Renal cortex interstitium (tissue), 15 donors: ENCODE results near the gene TOMM5. TPM values are rescaled to one million over a fixed set of nuclear protein-coding genes. Genes with fewer than 3 reads are reported as not detected.

Experiments
- DNase-seq, 11 donors: peaks; one replicate each; pipeline ENCODE4 v3.0.0-alpha.2; 2013; ENCODE audit warnings: low read depth in 9 of 11, low spot score in 4 of 11; ENCODE audit errors: extremely low read depth in 1 of 11
- long read RNA-seq, 16 experiments: transcript quantifications; one replicate each; lab custom pipeline, GENCODE V29; 2026
- polyA plus RNA-seq, 3 donors: library from polyadenylated mRNA; unstranded; fragments of 120-200 nt; gene quantifications; one replicate each; pipeline ENCODE4 v1.2.1, GENCODE V29; 2013; ENCODE audit not compliant: insufficient read length in 3 of 3

The TOMM5 gene
- polyA plus RNA-seq: 100 to 1,000 TPM; 101 to 132 (median 131) TPM
- long read RNA-seq, donor 1, transcript TOMM5-201 (2 exons, 751 nt): major isoform, 92 of 99 reads
- long read RNA-seq, donor 1, partial matches to known transcripts: 0 of 99 reads
- long read RNA-seq, donor 1, other reads (novel, unspliced or antisense): 0 of 99 reads
- long read RNA-seq, donor 2, transcript TOMM5-201 (2 exons, 751 nt): major isoform, 117 of 119 reads
- long read RNA-seq, donor 2, partial matches to known transcripts: 0 of 119 reads
- long read RNA-seq, donor 2, other reads (novel, unspliced or antisense): 0 of 119 reads
- long read RNA-seq, donor 3, transcript TOMM5-201 (2 exons, 751 nt): major isoform, 126 of 129 reads
- long read RNA-seq, donor 3, partial matches to known transcripts: 0 of 129 reads
- long read RNA-seq, donor 3, other reads (novel, unspliced or antisense): 0 of 129 reads
- long read RNA-seq, donor 4, transcript TOMM5-201 (2 exons, 751 nt): major isoform, 93 of 94 reads
- long read RNA-seq, donor 4, partial matches to known transcripts: 0 of 94 reads
- long read RNA-seq, donor 4, other reads (novel, unspliced or antisense): 0 of 94 reads
- long read RNA-seq, donor 5: 0 reads
- long read RNA-seq, donor 6, transcript TOMM5-201 (2 exons, 751 nt): major isoform, 92 of 93 reads
- long read RNA-seq, donor 6, partial matches to known transcripts: 0 of 93 reads
- long read RNA-seq, donor 6, other reads (novel, unspliced or antisense): 0 of 93 reads
- long read RNA-seq, donor 7, transcript TOMM5-201 (2 exons, 751 nt): major isoform, 125 of 128 reads
- long read RNA-seq, donor 7, partial matches to known transcripts: 0 of 128 reads
- long read RNA-seq, donor 7, other reads (novel, unspliced or antisense): 0 of 128 reads
- long read RNA-seq, donor 8, transcript TOMM5-201 (2 exons, 751 nt): major isoform, 209 of 213 reads
- long read RNA-seq, donor 8, partial matches to known transcripts: 0 of 213 reads
- long read RNA-seq, donor 8, other reads (novel, unspliced or antisense): 0 of 213 reads
- long read RNA-seq, donor 9, transcript TOMM5-201 (2 exons, 751 nt): major isoform, 83 of 87 reads
- long read RNA-seq, donor 9, partial matches to known transcripts: 0 of 87 reads
- long read RNA-seq, donor 9, other reads (novel, unspliced or antisense): 0 of 87 reads
- long read RNA-seq, donor 10, transcript TOMM5-201 (2 exons, 751 nt): major isoform, 125 of 146 reads
- long read RNA-seq, donor 10, partial matches to known transcripts: 17 of 146 reads
- long read RNA-seq, donor 10, other reads (novel, unspliced or antisense): 0 of 146 reads
- long read RNA-seq, donor 11, transcript TOMM5-201 (2 exons, 751 nt): major isoform, 75 of 75 reads
- long read RNA-seq, donor 11, partial matches to known transcripts: 0 of 75 reads
- long read RNA-seq, donor 11, other reads (novel, unspliced or antisense): 0 of 75 reads
- long read RNA-seq, donor 12, transcript TOMM5-201 (2 exons, 751 nt): major isoform, 49 of 51 reads
- long read RNA-seq, donor 12, partial matches to known transcripts: 0 of 51 reads
- long read RNA-seq, donor 12, other reads (novel, unspliced or antisense): 0 of 51 reads
- long read RNA-seq, donor 13: 0 reads
- long read RNA-seq, donor 14, transcript TOMM5-201 (2 exons, 751 nt): major isoform, 102 of 105 reads
- long read RNA-seq, donor 14, partial matches to known transcripts: 0 of 105 reads
- long read RNA-seq, donor 14, other reads (novel, unspliced or antisense): 0 of 105 reads
- long read RNA-seq, donor 15, transcript TOMM5-201 (2 exons, 751 nt): major isoform, 38 of 40 reads
- long read RNA-seq, donor 15, partial matches to known transcripts: 0 of 40 reads
- long read RNA-seq, donor 15, other reads (novel, unspliced or antisense): 0 of 40 reads
- long read RNA-seq, donor 16, transcript TOMM5-201 (2 exons, 751 nt): major isoform, 239 of 241 reads
- long read RNA-seq, donor 16, partial matches to known transcripts: 0 of 241 reads
- long read RNA-seq, donor 16, other reads (novel, unspliced or antisense): 0 of 241 reads

DNA sequence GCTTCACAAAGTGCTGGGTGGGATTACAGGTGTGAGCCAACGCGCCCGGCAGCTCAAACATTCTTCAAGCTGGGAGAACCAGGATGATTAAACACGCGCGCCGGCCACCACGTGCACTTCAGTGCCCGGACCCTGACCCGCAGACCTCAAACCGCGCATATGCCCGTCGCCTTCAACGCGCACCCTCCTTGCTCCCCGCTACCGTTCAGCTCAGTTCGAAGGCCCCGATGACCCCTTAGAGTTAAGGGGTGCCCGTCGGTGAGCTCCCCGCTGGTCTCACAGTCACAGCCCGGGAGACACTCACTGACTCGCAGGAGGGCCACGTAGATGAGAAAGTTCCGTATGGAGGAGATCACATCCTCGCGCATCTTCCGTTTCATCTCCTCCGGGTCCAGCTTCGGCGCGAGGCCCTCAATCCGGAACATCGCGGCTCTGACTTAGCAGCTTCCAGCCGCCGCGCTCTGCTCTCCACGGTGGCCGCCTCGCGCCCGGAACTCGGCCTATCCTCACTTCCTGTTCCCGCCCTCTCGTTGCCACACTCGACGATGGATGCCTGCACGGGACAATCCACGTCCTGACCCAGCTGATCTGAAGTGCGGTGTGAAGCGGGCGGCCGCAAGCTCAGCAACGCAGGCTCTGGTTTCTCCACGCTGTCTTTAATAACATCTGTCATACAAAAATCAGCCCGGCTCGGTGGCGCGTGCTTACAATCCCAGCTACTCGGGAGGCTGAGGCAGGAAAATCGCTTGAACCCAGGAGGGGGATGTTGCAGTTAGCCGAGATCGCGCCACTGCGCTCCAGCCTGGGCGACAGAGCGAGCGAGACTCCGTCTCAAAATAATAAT, at the start of gene TOMM5:
TSS of gene TOMM5 (minus strand) at position 490 of the 844 bp plus-strand sequence. CDS start at position 425, 65 bp downstream.
- peak; percentile 75 to 94 (median 88) for DNase-seq

- no peak for DNase-seq
Observed at GRCh38 chr9:37641331-37641730, 48.9 kb upstream of the TOMM5 start.

DNA sequence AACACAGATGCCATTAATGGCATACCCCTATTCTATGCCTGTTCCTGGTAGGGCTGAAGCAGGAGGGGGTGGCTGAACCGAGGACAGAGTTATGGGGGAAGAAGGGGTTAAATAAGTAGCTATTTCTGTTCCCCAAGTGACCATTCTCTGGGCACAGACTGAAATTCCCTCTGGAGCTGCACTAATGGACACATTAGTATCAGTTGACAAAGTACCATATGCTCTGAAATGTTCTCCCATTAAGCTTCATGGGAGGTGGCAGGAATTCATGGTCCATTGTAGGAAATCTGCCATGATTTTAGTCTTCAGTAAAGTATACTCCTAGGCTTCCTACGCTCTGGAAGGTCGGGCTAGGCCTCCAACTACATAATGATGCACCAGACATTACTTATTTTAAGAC, 47.8 kb upstream of the TOMM5 start:
- no peak for DNase-seq

DNA sequence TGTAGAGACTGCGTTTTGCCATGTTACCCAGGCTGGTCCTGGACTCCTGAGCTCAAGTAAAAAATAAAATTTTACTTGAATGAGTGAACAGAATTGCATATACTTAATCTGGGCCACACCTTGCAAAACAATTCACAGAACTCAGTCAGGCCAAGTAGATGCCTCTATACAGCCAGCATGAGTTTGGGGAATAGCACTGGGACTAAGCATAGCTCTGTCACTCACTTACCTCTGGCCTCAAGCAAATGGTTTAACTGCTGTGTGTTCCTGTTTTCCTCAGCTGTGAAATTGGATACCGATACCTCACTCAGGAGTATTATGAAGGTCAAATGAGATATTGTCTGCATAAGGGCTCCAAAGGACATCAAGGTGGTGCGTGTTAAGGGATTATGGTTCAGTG, 47.4 kb upstream of the TOMM5 start:
- DNase-seq: no peak

DNA sequence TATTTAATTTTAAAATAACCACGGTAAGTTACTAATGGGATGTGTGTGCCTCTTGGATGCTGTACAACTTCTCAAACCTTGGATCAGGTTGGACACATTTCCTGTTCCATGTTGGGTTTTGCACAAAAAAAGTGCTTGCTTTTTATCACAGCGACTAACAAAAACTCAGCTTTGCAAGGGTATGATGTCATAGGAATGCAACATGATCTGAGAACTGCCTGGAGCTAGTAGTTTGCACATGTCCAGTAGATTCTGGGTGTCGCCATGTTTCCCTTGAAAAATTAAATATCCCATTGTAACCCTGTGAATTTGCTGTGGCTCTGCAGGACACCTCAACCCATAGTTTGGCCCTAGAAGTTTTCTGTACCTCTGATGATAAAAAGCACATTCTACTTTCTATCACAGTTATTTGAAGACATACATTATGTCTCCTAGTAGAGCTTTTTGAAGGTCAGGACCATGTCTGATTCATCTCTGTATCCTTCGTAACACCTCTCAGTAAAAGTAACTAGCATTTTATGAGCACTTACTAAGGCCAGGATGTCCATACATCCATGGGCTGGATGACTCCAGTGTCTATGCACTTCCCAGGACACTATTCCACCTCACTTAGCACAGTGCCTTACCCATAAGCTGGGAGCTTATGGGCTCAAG, 46.8 kb upstream of the TOMM5 start:
- DNase-seq: no peak

GRCh38 chr9:37636511-37637448, 44.4 kb upstream of the TOMM5 start:
- no peak for DNase-seq

GRCh38 chr9:37635808-37636207, 43.4 kb upstream of the TOMM5 start:
- DNase-seq: no peak

- no peak for DNase-seq
Observed at GRCh38 chr9:37632479-37632878, 40.1 kb upstream of the TOMM5 start.

- DNase-seq: no peak
Observed at GRCh38 chr9:37626708-37627292, 34.4 kb upstream of the TOMM5 start.

- DNase-seq: no peak
Observed at GRCh38 chr9:37625758-37626147, 33.4 kb upstream of the TOMM5 start.

GRCh38 chr9:37625036-37625757, 32.8 kb upstream of the TOMM5 start:
- no peak for DNase-seq

DNA sequence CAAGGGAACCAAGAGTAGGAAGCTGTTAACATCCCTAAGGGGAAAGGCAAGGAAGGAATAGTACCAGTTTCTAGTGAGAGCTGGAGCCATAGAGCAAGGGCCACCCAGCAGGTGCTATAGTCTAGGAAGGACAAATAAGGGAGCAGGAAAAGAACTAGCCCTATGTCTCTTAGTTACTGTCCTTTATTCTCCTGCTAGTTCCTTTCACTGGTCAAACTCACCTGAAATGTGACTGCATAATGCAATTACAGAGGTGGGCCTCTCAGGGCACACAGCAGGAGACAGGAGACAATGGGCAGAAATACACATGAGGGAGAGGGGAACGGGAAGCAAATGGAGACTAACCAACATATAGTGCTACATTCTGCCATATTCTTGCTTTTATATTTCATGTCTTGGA, 31.7 kb upstream of the TOMM5 start:
- DNase-seq: no peak

GRCh38 chr9:37623267-37623666, 30.9 kb upstream of the TOMM5 start:
- no peak for DNase-seq

GRCh38 chr9:37622462-37622861, 30.1 kb upstream of the TOMM5 start:
- no peak for DNase-seq
